DMS114 treated with DMSO at 0.1 percent for 48 hours (cell line): ENCODE results near the gene GBA2.

Source experiments
- DNase-seq: peaks from one replicate; lab custom pipeline; 2025; ENCODE audit not compliant: unreplicated experiment; lab: John Stamatoyannopoulos, UW

GBA2 gene

GRCh38 chr9:35766997-35767396, 18.0 kb upstream of the GBA2 start:
- DNase-seq: no peak

GRCh38 chr9:35763803-35764202, 14.8 kb upstream of the GBA2 start:
- no peak for DNase-seq

- DNase-seq: no peak
Measured at GRCh38 chr9:35763181-35763580, 14.2 kb upstream of the GBA2 start.

- DNase-seq: no peak
Measured at GRCh38 chr9:35760651-35761050, 11.6 kb upstream of the GBA2 start.

- no peak for DNase-seq
Measured at GRCh38 chr9:35759795-35760194, 10.8 kb upstream of the GBA2 start.

- no peak for DNase-seq
Measured at GRCh38 chr9:35758475-35759050, 9.5 kb upstream of the GBA2 start.

- DNase-seq: no peak
Measured at GRCh38 chr9:35757892-35758275, 8.9 kb upstream of the GBA2 start.

- DNase-seq: no peak
Measured at GRCh38 chr9:35757226-35757891, 8.3 kb upstream of the GBA2 start.

- no peak for DNase-seq
Measured at GRCh38 chr9:35756275-35757225, 7.5 kb upstream of the GBA2 start.

GRCh38 chr9:35755071-35755470, 6.0 kb upstream of the GBA2 start:
- no peak for DNase-seq

GRCh38 chr9:35754264-35754663, 5.2 kb upstream of the GBA2 start, which contains the start of gene MSMP:
Gene MSMP, minus strand, starts transcription at chr9:35754276. Its CDS starts 147 bp downstream, at chr9:35754129.
- DNase-seq: no peak

GRCh38 chr9:35753466-35753865, 4.4 kb upstream of the GBA2 start:
- DNase-seq: no peak

GRCh38 chr9:35750256-35750531, 1.2 kb upstream of the GBA2 start:
- no peak for DNase-seq

- DNase-seq: no peak
Measured at GRCh38 chr9:35749515-35750255, 657 bp upstream of the GBA2 start.

- DNase-seq: no peak
Measured at GRCh38 chr9:35748242-35748857, 678 bp downstream of the GBA2 start.

GRCh38 chr9:35746583-35746982, 2.4 kb downstream of the GBA2 start:
- no peak for DNase-seq

- no peak for DNase-seq
Measured at GRCh38 chr9:35745569-35745968, 3.5 kb downstream of the GBA2 start.

GRCh38 chr9:35743880-35744518, 5.0 kb downstream of the GBA2 start:
- DNase-seq: no peak

- no peak for DNase-seq
Measured at GRCh38 chr9:35743452-35743851, 5.6 kb downstream of the GBA2 start.

- no peak for DNase-seq
Measured at GRCh38 chr9:35741740-35742139, 7.3 kb downstream of the GBA2 start.

- no peak for DNase-seq
Measured at GRCh38 chr9:35740243-35740642, 8.8 kb downstream of the GBA2 start.
